GM19043 (cell line): ENCODE results near the gene SLC18A2.
"Not testable (repeated sequence)": the region's sequence is repeated elsewhere in the genome, so short reads cannot be mapped to it uniquely, and the experiment has no call there.

ENCODE experiments used
- ATAC-seq: cut with Tn5 transposase; IDR thresholded peaks from one replicate; pipeline ENCODE4 v1.9.1; 2021; ENCODE audit warnings: low read depth; ENCODE audit not compliant: unreplicated experiment

SLC18A2 gene

DNA sequence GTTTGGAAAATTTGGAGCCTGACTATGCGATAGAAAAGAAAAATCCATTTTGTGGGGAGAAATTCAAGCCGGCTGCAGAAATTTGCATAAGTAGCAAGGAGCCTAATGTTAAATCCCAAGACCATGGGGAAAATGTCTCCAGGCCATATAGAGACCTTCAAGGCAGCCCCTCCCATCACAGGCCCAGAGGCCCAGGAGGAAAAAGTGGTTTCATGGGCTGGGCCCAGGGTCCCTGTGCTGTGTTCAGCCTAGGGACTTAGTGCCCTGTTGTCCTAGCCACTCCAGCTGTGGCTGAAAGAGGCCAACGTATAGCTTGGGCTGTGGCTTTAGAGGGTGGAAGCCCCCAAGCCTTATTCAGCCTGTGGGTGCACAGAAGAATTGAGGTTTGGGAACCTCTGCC lies 62.5 kb downstream of the SLC18A2 start:
- ATAC-seq: not testable (repeated sequence)

DNA sequence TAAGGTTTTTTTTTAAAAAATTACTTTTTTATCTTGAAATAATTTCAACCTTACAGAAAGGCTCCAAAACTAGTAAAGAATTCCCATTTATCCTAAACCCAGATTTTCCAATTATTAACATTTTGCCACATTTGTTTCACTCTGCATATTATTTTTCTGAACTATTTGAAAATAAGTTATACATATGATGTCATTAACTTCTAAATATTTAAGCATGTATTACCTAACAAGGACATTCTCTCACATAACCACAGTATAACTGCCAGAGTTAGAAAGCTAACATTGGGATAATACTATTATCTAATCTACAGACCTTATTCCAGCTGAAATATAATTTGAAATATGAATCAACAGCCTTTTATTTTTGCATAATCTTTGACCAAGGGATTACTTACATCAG lies 65.8 kb downstream of the SLC18A2 start:
- ATAC-seq: no peak

DNA sequence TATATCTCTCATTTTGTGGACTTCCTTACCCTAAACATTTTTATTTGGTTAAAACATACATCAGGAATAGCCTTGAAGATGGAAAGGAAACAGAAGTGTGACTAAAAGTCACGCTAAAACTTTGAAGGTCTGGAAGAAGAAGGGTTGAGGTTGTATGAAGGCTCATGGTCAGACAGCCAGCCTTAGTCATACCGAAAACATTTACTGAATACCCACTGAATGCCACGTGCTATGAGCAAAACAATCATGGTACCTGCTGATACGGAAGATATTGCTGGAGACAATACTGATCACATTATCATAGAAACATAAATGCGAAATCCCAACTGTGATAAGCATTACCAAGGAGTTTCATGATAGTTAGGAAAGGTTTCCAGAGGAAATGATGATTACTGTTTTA lies 70.3 kb downstream of the SLC18A2 start:
- no peak for ATAC-seq

DNA sequence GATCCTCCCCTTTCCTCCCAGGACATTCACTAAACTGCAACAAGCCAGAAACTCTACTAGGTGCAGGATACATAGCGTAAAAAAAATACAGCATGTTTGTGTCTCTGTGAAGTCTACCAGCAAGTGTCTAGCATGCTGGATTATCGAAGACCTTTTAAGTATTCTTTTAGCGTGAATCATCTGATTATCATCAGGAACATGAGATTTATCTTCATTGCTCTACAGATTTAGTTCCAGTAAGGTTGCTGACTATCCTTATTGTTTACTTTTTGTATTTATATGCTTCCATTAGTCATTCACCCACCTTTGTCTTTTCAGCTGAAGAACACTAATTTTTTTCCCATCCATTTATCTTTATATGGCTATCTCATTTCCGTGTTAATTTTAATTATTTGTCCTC lies 71.5 kb downstream of the SLC18A2 start:
- no peak for ATAC-seq

DNA sequence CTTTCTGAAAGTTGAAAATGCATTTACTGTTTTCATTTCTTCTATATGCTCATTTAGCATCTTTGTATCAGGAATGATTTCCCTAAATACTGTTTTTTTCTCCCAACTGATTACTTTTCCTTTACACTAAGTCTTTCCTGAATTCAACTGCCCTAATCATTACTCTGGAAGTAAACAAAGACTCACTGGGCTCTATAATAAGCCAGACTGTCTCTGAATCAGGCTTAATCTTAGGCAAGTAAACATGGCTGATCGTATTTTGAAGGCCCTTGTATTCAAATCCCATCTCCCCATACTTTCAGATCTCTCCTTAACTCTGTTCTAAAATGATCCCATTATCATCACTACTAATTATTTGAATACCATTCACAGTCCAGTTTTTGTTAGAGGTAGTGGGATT lies 72.7 kb downstream of the SLC18A2 start:
- ATAC-seq: no peak

DNA sequence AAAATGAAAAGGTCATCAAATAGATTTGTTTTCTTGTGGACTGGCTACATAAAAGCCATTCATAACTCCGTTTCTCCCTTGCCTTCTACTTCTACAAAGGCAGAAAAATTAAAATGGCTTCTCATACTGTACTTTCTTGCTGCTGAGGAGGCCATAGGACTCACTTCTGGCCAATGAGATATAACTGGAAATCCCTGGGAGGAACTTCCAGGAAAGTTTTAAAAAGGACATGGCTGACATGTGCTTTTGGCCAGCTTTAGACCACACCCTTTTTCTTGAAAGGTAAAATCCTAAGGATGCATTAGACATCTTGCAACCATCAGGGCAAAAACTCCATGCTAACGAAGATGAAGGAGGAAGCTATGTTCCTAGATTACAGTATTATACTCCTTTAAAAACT lies 75.8 kb downstream of the SLC18A2 start:
- no peak for ATAC-seq

DNA sequence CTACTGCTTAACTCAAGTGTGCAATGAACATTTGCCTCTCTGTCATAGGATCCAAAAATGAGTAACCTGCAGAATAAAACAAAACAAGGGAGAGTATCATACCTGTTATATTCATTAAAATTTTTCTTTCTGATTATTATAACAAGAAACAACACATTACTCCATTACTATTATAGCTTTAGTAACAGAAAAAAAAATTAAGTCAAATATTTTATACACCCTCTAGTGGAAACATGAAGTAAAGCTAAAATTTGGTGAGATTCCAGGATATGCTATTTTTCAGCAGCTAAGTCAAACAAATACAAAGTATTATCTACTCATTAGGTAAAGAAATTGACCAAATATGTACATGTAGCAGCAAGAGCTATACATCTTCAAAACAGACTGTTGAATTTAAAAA lies 78.0 kb downstream of the SLC18A2 start:
- ATAC-seq: no peak

DNA sequence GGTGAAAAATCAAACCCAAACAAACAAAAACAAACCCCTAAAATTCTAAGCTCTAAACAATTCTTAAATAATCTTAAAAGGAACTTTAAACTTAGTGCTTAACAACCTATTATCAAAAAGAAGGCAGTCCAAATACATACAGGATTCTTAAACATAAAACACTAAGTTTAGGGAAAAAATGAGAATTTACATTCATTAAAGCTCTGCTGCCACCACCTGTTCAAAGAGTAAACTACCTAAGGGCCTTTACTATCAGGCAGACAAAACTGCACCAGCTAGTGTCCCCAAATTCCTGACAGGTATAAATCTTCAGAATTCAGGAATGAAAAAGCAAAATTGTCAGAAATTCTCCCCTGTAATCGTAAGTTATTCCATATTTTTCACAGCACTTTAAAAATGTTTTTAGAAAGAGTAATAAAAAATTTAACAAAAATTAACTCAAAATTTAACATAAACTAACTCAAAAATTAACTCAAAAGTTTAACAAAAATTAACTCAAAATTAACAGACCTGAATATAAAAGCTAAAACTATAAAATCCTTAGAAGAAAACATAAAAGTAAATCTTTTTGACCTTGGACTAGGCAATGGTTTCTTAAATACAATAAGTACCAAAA lies 79.2 kb downstream of the SLC18A2 start:
- no peak for ATAC-seq

DNA sequence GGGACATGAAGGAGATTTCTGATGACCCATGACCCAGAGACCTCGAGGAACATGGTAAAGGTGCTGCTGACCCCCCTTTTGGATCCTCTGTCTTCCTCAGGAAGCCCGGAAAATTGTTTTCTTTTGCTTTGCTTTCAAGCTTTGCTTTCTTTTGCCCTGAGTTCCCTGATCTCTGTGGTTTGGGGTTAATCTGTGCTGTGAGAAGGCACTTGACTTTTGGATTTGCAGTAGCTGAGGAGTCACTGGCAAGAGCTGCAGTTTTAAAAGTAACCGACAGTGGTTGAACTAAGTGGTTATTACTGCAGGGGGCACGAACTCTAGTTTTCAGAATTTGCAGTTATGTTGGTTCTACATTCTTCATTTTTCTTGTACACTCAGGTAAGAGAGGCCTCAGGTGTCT lies 81.3 kb downstream of the SLC18A2 start:
- ATAC-seq: no peak

DNA sequence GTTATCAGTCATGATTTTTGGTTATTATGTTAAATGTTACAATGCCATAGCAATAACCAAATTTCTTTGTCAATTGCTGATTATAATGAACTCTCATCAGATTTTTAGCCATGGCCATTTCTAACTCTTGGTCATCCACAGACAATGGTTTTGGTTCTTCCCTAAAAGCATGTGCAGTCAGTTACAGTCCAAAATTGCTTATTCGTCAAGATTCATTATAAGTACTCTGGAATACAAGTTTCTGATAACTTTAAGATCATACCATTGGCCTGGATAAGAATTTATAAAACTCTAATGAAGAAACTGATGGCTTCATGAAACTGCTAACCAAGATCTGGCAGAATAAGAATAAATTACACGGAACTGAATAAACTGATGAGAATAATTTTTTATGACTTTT lies 83.5 kb downstream of the SLC18A2 start:
- no peak for ATAC-seq

DNA sequence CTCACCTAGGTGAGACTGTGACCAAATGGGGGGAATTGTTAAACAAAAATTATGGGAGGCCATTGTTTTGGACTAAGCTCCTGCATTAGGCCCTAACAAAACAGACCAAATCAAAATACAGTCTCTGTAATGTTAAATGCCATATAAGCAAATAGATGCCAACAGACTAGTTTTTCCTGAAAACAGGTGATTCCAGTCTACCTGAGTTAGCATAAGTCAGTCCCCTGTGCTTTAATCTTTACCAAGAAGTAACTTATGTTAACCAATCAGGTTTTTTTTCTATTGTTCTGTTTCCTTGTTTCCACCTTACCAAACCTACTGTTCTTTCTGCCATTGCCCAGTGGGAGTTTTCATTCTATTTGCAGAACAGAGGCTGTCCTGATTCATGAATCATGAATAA lies 86.3 kb downstream of the SLC18A2 start:
- ATAC-seq: no peak
